Astrocyte of the spinal cord (primary cell): ENCODE measurements around the gene CSTF1.

Experiments
- DNase-seq: peaks from one replicate; pipeline ENCODE4 v3.0.0; 2011; ENCODE audit warnings: low read depth, low spot score
- H3K4me3 ChIP-seq: 2 replicates; pipeline ENCODE4 v1.5.1; 2011; ENCODE audit warnings: low read depth, mild to moderate bottlenecking, low read length, moderate library complexity
- CTCF ChIP-seq: IDR thresholded peaks from 2 replicates; pipeline ENCODE4 v1.5.1; 2012; ENCODE audit warnings: low read depth, mild to moderate bottlenecking, low read length, inconsistent platforms
- in situ Hi-C: cut with HindIII; loops from 2 replicates; pipeline ENCODE4 v1.10.0; 2017; ENCODE audit warnings: low sequenced_read_pairs

Gene CSTF1

DNA sequence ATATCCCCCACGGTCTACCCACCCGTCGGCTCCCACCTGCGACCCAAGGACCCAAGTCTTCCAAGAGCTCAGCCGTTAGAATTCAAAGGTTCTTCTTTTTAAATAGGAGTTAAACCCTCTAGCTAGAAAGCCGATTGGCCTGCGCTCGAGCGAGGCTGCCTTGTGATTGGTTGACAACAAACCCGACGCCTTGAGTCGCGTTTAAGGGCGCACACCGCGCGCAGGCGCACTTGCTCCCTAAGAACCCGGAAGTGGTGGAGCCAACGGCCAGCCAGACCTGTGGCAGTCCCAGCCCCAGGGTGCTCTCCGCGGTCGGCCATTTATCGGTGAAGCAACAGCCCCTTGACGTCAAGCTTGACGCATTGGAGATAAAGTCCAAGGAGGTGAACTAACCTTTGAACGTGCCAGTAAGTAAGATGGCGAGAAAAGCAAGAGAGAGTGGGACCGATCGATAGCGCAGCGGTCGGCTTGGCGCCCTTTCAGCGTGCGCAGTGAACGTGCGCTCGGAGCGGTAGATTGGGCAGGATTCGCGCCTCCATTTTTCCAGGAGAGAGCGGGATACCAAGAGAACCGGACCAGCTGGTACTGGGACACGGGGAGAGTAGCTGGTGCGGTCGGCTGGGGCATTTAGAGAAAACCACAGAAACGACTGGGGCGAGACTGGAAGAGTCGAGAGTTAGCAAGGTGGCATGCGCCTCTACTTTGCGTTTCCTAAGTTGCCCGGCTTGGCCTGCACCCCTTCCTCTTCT lies at the start of gene CSTF1, which contains the start of gene AURKA:
Gene CSTF1, plus strand, starts transcription at position 514 of the 749 bp plus-strand sequence. CDS start 2,908 bp downstream, outside the sequence.
Gene AURKA, minus strand, starts transcription at position 84 of the 749 bp plus-strand sequence. CDS start 4,018 bp downstream, outside the sequence.
- TF ChIP-seq CTCF = no peak
- peak within 1 kb of the TSS; percentile 92 for H3K4me3 ChIP-seq
- DNase-seq = peak; percentile 100
- in situ Hi-C loops = no loop called here

GRCh38 chr20:56342783-56343182 lies 49.7 kb upstream of the CSTF1 start:
- DNase-seq = no peak
- in situ Hi-C loops = no loop called here
- TF ChIP-seq CTCF = no peak
- H3K4me3 ChIP-seq = no peak overlapping the region

GRCh38 chr20:56343861-56344381 lies 48.5 kb upstream of the CSTF1 start:
- DNase-seq = peak; percentile 22
- in situ Hi-C loops = no loop called here
- no peak overlapping the region for H3K4me3 ChIP-seq
- peak; percentile 72 for TF ChIP-seq CTCF

- in situ Hi-C loops = no loop called here
- H3K4me3 ChIP-seq = no peak overlapping the region
- no peak for TF ChIP-seq CTCF
- no peak for DNase-seq
These were observed 46.5 kb upstream of the CSTF1 start for GRCh38 chr20:56345911-56346310.

GRCh38 chr20:56347628-56348304 lies 44.7 kb upstream of the CSTF1 start:
- no peak for TF ChIP-seq CTCF
- H3K4me3 ChIP-seq = no peak overlapping the region
- in situ Hi-C loops = no loop called here

DNA sequence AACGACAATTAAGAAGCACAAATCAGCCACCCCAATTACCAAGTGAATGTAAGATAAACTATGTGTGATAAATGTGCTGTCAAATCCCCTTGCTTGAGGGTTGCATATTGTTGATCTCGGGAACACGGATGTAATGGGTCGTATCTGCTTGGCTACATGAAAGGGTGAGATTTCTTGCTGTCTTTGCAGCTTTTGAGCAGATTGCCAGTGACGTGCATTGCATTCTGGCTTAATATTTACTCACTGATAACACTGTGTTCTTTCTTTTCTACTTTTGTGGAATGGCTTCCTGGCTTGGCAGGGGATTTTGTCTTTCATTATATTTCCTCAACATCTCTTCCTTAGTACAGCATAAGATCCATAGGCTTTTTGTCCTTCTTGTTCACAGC lies 44.1 kb upstream of the CSTF1 start:
- H3K4me3 ChIP-seq = no peak overlapping the region
- DNase-seq = no peak
- in situ Hi-C loops = no loop called here
- TF ChIP-seq CTCF = no peak

More at GRCh38 chr20:56347628-56348304, 44.7 kb upstream of the CSTF1 start:
- no peak for DNase-seq
